Head of caudate nucleus (tissue), 42 donors: ENCODE data around the gene OR3A1.
"Not testable (repeated sequence)": the region's sequence is repeated elsewhere in the genome, so short reads cannot be mapped to it uniquely, and the experiment has no call there.

Experiments
- DNase-seq, 42 donors: peaks; one replicate each; pipeline versions ENCODE4 v3.0.0 to v3.0.0-alpha.2; 2020 to 2021; ENCODE audit warnings: mixed read lengths in 7 of 42
- intact Hi-C: fragments of 100-400 bp; cut with DNase I; formaldehyde crosslinking; loops from one replicate; pipeline ENCODE4 v1.15.0; 2022

Gene OR3A1, protein sequence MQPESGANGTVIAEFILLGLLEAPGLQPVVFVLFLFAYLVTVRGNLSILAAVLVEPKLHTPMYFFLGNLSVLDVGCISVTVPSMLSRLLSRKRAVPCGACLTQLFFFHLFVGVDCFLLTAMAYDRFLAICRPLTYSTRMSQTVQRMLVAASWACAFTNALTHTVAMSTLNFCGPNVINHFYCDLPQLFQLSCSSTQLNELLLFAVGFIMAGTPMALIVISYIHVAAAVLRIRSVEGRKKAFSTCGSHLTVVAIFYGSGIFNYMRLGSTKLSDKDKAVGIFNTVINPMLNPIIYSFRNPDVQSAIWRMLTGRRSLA

DNA sequence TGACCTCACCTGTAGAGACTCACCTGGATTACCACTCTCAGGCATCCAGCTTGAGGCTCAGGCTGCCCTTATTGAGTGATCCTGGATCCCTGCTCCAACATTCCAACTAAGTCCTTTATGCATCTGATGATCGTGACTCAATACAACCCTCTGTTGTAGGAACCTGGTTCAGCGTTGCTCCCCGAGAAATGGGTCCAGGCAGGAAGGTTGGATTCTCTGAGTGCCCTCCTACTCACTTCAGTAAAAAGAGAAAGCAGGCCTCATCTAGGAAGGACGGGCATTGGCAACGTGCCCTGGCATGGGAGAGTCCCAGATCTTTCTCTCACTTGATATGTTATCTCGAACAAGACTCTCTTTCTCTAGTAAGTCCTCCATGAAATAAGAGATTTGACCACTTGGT lies at the start of gene OR3A1:
TSS of gene OR3A1 (minus strand) at position 101 of the 400 bp plus-strand sequence. CDS start 5,778 bp downstream, outside the sequence.
- DNase-seq, result no peak
- intact Hi-C loops, result no loop called here

DNA sequence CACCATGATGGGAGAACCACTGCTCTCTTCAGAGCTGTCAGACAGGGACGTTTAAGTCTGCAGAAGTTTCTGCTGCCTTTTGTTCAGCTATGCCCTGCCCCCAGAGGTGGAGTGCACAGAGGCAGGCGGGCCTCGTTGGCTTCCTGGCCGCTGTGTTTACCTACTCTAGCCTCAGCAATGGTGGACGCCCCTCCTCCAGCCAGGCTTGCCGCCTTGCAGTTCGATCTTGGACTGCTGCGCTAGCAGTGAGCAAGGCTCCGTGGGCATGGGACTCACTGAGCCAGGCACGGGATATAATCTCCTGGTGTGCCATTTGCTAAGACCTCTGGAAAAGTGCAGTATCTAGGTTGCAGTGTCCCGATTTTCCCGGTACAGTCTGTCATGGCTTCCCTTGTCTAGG lies 44.6 kb upstream of the OR3A1 start:
- intact Hi-C loops, DNase-seq: not testable (repeated sequence)

GRCh38 chr17:3335876-3336275 lies 37.7 kb upstream of the OR3A1 start:
- intact Hi-C loops, result no loop called here
- peak in 11 of 42 donors; percentile 2 to 39 (median 16) for DNase-seq

DNA sequence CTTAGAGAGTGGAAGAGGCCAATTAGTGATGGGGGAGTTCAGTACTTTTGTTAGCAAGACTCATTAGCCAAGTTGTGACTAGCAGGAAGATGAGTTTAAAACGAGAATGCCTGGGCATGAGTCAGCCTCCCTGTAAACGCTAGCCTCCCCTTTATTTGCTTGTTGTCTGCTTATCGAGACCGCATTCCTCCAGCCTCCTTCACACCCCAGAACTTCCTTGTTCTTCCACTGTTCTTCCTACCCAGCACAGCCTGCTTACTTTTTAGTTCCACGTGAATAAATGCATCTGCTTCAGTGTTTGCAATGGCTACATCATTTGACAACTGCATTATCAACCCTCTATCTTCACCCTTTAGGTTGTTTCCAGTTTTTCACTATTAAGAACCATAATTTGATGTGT lies 20.2 kb upstream of the OR3A1 start:
- DNase-seq, result no peak
- intact Hi-C loops, result no loop called here

DNA sequence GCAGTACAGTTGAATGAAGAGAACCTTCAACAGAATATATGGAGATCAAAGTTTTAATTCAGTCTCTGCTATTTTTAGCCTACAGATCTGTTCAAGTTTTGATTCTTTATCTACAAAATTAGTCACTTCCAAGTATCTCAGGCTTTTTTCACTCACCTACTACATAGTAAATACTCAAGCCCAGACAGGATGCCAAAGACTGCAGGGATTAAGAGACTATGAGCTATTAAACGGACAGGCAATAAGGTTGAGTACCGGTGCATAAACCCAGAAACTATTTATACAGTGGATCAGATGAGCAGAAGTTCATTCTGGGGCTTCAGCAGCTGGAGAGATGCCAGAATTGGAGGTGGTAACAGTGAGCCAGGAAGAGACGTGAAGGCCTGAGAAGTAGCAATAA lies 18.7 kb upstream of the OR3A1 start:
- intact Hi-C loops, result no loop called here
- peak in 1 of 42 donors; percentile 5 for DNase-seq

DNA sequence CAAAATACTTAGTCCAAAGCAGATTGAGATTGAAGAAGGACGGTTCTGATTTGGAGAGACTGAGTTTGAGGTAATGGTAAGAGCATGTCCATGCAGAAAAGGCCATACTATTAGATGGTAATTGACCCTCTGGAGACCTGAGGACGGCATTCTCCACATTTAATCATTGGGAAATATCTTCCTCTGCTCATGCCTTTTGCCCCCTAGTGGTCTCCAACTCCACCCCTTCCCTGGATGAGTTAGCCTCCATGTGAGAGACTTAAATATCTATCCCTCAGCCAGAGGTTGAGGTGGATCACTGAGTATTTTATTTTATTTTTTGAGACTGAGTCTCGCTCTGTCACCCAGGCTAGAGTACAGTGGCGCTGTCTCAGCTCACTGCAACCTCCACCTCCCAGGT lies 10.4 kb upstream of the OR3A1 start:
- intact Hi-C loops, result no loop called here
- no peak for DNase-seq

DNA sequence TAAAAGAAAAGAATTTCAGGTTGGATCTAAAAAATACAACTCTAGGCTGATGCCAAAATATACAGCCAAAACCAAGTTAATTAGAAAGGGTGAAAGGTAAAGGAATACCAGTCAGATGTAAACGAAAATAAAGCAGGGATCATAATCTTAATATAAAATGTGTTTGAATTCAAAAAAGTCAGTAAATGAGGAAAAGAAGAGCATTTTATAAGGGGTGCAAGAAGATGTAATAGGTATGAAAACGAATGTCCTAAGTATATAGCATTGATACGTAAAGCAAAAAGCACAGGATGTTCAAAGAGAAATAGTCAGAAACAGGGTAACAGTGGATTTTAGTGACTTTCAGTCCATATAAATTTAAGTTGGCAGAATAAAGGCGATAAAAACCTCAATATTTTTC lies 2.5 kb downstream of the OR3A1 start:
- intact Hi-C loops, result no loop called here
- no peak for DNase-seq

GRCh38 chr17:3293548-3293947 lies 4.6 kb downstream of the OR3A1 start:
- DNase-seq, intact Hi-C loops: not testable (repeated sequence)

DNA sequence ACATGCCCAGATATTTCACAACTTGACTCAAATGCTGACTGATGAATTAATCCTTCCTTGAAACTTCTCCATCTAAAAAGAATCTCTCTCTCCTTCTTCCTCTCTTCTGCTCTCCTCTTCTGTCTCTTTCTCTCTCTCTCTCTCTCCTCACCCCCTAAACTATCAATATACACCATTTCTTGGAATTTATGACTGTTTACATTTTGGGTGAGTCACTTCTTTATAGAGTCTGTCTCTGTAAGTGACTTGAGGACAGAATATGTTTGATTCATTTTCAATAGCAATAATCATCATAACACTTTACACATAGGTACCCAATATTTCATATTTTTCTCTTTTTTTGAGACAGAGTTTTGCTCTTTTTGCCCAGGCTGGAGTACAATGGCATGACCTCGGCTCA lies 15.3 kb downstream of the OR3A1 start:
- intact Hi-C loops, result no loop called here
- no peak for DNase-seq

DNA sequence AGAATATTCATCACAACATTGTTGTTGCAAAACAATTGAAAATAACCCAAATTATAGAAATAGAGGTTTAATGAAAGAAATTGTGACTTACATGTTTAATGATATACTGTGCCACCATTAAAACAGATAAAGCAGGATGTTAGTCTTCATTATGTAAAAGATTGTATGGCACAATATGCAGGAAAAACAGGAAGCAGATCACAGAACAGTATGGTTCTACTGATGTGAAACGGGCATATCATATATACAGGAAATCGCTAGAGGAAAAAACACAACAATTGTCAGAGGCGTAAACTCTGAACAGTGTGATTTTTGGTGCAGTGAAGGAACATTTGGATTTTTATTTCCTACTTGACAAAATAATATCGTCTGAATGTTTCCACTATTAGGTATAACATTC lies 22.0 kb downstream of the OR3A1 start:
- no peak for DNase-seq
- intact Hi-C loops, result no loop called here

GRCh38 chr17:3271072-3271848 lies 26.9 kb downstream of the OR3A1 start:
- DNase-seq, result no peak
- intact Hi-C loops, result no loop called here

DNA sequence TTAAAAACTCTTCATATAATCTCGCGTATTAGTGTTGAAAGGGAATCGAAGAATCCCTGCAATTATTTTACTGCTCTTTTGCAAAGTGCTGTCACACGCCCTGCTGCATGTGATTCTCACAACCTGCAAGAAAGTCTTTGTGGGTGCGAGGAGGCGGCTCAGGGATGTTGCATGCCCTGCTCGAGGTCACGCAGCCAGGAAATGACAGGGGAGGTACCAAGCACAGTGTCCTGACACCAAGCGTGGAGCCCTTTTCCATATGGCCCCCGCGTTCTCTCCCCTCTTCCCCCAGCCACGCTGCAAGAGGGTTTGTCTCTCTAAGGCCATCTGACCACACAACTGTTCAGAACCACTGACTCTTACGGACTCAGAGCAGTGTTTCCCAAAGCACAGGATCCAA lies 37.6 kb downstream of the OR3A1 start:
- no peak for DNase-seq
- intact Hi-C loops, result no loop called here

DNA sequence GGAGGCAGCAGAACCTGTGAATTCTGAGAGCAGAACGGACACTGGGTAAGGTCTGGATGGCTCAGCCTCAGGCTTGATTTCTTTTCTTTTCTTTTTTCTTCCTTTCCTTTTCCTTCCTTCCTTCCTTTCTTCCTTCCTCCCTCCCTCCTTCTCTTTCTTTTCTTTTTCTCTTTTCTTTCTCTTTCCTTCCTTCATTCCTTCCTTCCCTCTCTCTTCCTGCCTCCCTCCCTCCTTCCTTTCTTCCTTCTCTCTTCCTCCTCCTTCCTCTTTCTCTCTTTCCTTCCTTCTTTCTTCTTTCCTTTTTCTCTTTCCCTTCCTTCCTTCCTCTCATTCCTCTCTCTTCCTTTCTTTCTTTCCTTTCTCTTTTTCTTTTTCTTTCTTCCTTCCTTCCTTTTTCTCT lies 38.0 kb downstream of the OR3A1 start:
- DNase-seq, result no peak
- intact Hi-C loops, result no loop called here

DNA sequence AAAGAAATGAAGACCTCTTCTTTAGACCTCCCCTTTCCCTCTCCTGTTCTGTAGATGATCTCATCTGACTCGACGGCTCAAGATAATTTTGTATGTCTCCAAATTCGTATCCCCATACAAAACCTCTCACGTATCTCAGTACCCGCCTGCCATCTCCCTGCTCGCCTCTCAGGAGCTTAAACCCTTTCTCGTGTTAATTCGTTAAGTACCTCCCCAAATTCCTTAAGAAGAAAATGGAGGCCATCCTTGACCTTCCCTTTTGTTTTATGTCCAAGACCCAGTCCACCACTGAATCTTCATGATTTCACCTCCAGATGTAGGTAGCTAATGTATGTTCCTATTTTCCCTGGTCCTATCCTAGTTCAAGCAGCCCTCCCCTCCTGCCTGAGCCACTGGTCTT lies 41.6 kb downstream of the OR3A1 start:
- DNase-seq, result no peak
- intact Hi-C loops, result no loop called here

- DNase-seq, intact Hi-C loops: not testable (repeated sequence)
Observed at GRCh38 chr17:3249013-3249412, 49.1 kb downstream of the OR3A1 start.

DNA sequence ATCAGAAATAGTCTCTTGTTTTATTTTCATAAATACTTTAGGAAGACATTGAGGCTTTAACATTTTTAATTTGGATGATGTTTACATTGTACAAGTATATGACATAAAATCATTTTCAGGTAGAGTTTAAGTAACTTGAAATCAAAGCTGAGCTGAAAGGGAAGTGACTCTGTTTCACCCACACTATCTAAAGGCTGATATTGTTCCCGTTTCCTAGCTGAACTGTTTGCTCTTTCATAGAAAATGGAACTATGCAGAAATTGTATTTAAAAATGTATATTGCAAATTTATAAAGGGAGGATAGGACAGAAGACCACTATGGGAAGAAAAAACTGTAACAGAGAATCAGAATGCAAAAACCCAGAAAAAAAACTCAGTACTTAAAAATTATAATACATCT lies 53.3 kb downstream of the OR3A1 start:
- DNase-seq, intact Hi-C loops: not testable (repeated sequence)

DNA sequence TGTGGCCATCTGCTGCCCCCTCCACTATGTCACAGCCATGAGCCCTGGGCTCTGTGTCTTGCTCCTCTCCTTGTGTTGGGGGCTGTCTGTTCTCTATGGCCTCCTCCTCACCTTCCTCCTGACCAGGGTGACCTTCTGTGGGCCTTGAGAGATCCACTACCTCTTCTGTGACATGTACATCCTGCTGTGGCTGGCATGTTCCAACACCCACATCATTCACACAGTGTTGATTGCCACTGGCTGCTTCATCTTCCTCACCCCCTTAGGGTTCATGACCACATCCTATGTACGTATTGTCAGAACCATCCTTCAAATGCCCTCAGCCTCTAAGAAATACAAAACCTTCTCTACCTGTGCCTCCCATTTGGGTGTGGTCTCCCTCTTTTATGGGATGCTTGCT lies 57.1 kb downstream of the OR3A1 start:
- intact Hi-C loops, DNase-seq: not testable (repeated sequence)
